ENCODE data around the gene NDUFV1. TPM values are rescaled to one million over a fixed set of nuclear protein-coding genes. Genes with fewer than 3 reads are reported as not detected.
A peak's percentile ranks its signal among the peaks of the same experiment; 100 is the strongest.

NDUFV1 gene
- total and polyA plus RNA-seq, 9 of the 15 experiments (the other 6 are each of a cell fraction or from before 2014, with no cell fraction given): 10.8 to 423 (median 209) TPM

DNA sequence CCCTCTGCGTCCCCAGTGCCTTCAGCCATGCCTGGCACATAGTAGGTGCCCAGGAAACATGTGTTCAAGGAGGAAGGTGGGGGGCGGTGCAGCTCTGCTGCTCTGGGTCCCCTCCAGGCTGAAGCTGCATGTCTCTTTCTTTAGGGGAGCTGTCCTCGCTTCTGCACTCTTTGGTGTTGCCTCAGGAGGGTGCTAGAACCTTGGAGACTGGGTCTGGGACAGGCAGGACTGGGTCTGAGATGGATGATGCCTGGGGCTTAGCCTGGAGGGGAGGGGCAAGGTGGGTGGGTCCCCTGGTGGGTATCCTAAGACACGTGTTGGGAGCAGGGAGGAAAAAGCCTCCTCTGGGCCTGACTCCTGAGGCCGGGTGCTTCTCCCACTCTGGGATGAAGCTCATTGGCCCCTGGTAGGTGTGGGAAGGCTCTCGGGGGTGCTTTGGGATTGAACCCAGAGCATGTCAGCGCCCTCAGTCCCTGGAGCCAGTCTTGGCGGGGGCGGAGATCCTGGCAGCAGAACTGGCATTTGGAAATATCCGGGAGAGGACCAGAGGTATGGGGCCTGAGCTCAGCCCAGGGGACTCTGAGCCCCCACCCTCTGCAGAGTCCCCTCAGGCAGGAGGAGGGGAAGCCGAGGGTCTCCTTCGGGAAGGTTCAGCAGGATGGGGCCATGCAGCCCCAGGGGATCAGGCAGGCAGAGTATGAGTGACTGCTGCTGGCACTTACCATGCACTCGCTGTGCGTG lies 29.8 kb upstream of the NDUFV1 start (continued):
- TF ChIP-seq YY1 (IDR thresholded peaks at IDR 0.05; ENCODE audit: borderline replicate concordance in 1 of 3, control insufficient read depth in 1 of 3, extremely low read depth in 1 of 3, insufficient read depth in 3 of 3, insufficient read length in 1 of 3, insufficient replicate concordance in 2 of 3, low read depth in 1 of 3, low read length in 2 of 3): no peak
- TF ChIP-seq ZKSCAN1 (IDR thresholded peaks at IDR 0.05; ENCODE audit: low read depth, low read length): peak; percentile 86
- TF ChIP-seq KAT8 (IDR thresholded peaks at IDR 0.05; ENCODE audit: low read depth): no peak
- TF ChIP-seq CHD1 (IDR thresholded peaks at IDR 0.05; ENCODE audit: low read length): no peak
- TF ChIP-seq MEIS2 (IDR thresholded peaks at IDR 0.05; ENCODE audit: partially characterized antibody): peak; percentile 28

DNA sequence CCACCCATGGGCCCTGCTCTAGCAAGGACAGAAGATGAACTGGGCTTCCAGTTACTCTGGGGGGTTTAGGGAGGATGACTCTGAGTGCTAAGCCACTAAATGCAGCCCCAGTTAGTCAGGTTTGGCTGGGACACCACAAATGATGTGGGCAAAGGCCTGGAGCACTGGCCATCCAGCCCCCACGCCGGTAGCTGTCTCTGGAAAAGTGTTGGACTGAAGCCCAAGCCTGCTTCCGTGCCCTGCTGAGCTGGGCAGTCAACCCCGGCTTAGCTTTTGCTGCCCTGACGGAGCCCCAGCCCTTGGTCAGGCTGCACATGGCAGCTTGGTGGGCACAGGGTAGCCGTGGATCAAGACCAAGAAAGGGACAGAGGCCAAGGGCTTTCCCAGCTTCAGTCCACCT lies 28.8 kb upstream of the NDUFV1 start:
- Histone ChIP-seq H3K27ac (ENCODE audit: extremely low read depth, low read depth, low read length) (no peak overlapping the region), H3K4me3 (no peak overlapping the region), H3K27me3 (ENCODE audit: control insufficient read depth in 2 of 2, insufficient read depth in 2 of 2, low read length in 2 of 2) (no peaks in the 10 kb centered on the region), H3K9me3 (replicated peaks; ENCODE audit: control insufficient read depth, insufficient read depth, low read depth, low read length) (no peaks in the 10 kb centered on the region), H3K36me3 (ENCODE audit: control insufficient read depth, insufficient read depth, low read length) (no peaks in the 10 kb centered on the region), H3K4me1 (replicated peaks in 1 of 2; ENCODE audit: control insufficient read depth in 2 of 2, insufficient read depth in 2 of 2, low read length in 2 of 2) (peaks cover 29 to 30% of the 10 kb centered on the region in 2 experiments), H3K9ac (ENCODE audit: insufficient read depth in 1 of 2, low read depth in 2 of 2, low read length in 2 of 2) (no peak overlapping the region; a peak in 2 of 4 replicates), H3K9me1 (ENCODE audit: control insufficient read depth, insufficient read depth, low read length) (no peaks in the 10 kb centered on the region), H4K20me1 (replicated peaks; ENCODE audit: control insufficient read depth, insufficient read depth, low read length) (no peaks in the 10 kb centered on the region), H2AFZ (ENCODE audit: low read depth, low read length) (no peak overlapping the region), H3K4me2 (ENCODE audit: insufficient read depth, low read length) (no peak overlapping the region), H3K79me2 (ENCODE audit: control insufficient read depth, insufficient read depth, low read length) (peaks cover 9% of the 10 kb centered on the region)
- intact Hi-C loops (cut with micrococcal nuclease): loop anchor here (5.0 kb wide), 2 partner anchors 64 to 79 kb away; no protein-coding TSS in a partner anchor
- DNase-seq (ENCODE audit: extremely low read depth in 1 of 4, low spot score in 3 of 4) (no peak), ATAC-seq (no peak), FAIRE-seq (no peak)
- WGBS (ENCODE audit: insufficient coverage, low coverage, missing lambda C conversion rate): 77% methylated on average over 6 of the region's 6 CpGs
- in situ Hi-C loops (cut with MboI): no loop called here
- TF ChIP-seq ZNF217 (CRISPR knock-in tag; IDR thresholded peaks at IDR 0.05): no peak
- no peak for TF ChIP-seq EP400 (IDR thresholded peaks at IDR 0.05)
- no peak for TF ChIP-seq ZSCAN32 (CRISPR knock-in tag; IDR thresholded peaks at IDR 0.05)
- no peak for TF ChIP-seq ZNF764 (CRISPR knock-in tag; IDR thresholded peaks at IDR 0.05; ENCODE audit: low read depth)
- TF ChIP-seq, protein P1, sequence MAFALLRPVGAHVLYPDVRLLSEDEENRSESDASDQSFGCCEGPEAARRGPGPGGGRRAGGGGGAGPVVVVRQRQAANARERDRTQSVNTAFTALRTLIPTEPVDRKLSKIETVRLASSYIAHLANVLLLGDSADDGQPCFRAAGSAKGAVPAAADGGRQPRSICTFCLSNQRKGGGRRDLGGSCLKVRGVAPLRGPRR (CRISPR knock-in tag; IDR thresholded peaks at IDR 0.05): no peak
- TF ChIP-seq ZEB2 (IDR thresholded peaks at IDR 0.05): no peak
- no peak for TF ChIP-seq KLF6 (CRISPR knock-in tag; IDR thresholded peaks at IDR 0.05; ENCODE audit: borderline replicate concordance)
- no peak for TF ChIP-seq SAFB (IDR thresholded peaks at IDR 0.05; ENCODE audit: borderline replicate concordance, low read depth, low read length)
- TF ChIP-seq, protein P2, sequence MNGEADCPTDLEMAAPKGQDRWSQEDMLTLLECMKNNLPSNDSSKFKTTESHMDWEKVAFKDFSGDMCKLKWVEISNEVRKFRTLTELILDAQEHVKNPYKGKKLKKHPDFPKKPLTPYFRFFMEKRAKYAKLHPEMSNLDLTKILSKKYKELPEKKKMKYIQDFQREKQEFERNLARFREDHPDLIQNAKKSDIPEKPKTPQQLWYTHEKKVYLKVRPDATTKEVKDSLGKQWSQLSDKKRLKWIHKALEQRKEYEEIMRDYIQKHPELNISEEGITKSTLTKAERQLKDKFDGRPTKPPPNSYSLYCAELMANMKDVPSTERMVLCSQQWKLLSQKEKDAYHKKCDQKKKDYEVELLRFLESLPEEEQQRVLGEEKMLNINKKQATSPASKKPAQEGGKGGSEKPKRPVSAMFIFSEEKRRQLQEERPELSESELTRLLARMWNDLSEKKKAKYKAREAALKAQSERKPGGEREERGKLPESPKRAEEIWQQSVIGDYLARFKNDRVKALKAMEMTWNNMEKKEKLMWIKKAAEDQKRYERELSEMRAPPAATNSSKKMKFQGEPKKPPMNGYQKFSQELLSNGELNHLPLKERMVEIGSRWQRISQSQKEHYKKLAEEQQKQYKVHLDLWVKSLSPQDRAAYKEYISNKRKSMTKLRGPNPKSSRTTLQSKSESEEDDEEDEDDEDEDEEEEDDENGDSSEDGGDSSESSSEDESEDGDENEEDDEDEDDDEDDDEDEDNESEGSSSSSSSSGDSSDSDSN (IDR thresholded peaks at IDR 0.05; ENCODE audit: borderline replicate concordance in 1 of 2, low read depth in 2 of 2, low read length in 2 of 2): no peak
- TF ChIP-seq ZNF75A (CRISPR knock-in tag; IDR thresholded peaks at IDR 0.05): no peak
- TF ChIP-seq ZNF124 (CRISPR knock-in tag; IDR thresholded peaks at IDR 0.05): no peak
- POLR2A ChIA-PET: interaction anchor here (1.0 kb wide), 1 partner anchor 181 kb away, joined by 4 read pairs; no protein-coding TSS in a partner anchor
- CTCF ChIA-PET (ENCODE audit: low intra/inter-chr PET ratio): interaction anchor here (1.6 kb wide), 1 partner anchor 71 kb away, joined by 4 read pairs; no protein-coding TSS in a partner anchor
- no TSS peak for BruUV-seq (replicated peaks)
